NK-92 (cell line): ENCODE results near the gene PODXL.

Experiments
- DNase-seq: peaks from one replicate; lab custom pipeline; 2025; ENCODE audit not compliant: unreplicated experiment; lab: John Stamatoyannopoulos, UW

PODXL gene

DNA sequence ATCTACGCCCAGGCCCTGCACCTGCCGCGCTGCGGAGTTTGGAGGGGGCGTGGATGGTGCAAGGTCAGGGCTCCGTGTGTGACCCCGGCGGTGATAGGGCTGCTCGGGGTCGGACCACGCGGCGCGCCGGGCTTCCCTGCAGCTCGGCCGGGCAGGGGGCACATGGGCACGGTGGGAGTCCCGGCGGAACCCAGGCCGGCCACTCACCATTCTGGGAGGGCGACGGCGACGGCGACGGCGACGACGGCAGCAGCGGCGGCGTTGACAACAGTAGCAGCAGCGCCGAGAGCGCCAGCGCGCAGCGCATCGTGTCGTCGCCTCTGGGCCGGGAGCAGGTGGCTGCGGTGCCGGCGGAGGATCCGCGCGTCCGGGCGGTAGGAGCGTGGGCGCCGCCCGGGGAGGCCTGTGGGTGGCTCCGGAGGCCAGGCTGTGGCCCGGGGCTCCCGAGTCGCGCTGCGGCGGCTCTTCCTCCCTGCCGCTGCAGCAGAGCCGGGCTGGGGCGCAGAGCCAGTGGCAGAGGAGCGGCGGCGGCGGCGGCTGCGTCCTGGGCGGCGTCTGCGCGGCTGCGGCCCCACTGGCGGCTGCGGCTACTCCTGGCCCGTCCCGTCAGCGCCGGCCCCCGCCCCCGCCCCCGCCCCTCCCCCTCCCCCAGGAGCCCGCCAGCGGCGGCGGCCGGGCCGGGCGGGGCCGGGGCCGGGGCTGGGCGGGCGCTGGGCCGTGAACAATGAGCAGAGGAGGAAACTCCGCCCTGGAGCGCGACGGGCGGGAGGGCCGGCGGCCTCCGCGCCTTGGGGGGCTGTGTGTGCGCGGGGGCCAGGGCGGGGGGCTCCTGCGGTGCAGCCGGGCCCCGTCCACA is at the start of gene PODXL:
Gene PODXL, minus strand, starts transcription at position 576 of the 856 bp plus-strand sequence. Its CDS starts 269 bp downstream, at position 307.
- DNase-seq, result no peak

DNA sequence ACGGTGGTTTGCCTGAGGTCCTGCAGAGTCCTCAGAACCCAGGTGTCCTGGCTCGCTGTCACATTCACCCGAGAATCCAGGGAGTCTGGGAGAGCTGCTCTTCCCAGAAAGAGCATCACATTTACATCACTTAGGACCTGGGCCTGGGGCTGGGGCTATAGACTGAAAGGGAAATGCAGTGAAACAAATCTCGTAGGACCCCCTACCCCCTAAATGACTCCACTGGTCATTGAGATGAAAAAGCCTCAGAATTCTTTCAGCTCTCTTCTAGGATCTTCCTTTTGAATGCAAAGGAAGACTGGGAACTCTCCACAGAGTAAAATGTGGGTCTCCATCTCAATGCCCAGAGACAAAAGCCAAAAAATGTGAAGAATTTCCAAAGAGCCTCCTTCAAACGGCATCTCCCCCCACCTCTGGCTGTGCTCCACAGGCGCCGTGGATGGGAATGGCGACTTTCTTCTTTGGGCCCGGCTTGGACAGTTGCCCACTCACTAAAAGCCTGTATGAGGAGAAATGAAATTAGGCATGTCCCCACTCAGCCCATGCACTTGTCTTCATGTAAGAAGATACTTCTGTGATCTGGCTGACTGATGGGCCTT is 49.0 kb upstream of the PODXL start:
- no peak for DNase-seq

DNA sequence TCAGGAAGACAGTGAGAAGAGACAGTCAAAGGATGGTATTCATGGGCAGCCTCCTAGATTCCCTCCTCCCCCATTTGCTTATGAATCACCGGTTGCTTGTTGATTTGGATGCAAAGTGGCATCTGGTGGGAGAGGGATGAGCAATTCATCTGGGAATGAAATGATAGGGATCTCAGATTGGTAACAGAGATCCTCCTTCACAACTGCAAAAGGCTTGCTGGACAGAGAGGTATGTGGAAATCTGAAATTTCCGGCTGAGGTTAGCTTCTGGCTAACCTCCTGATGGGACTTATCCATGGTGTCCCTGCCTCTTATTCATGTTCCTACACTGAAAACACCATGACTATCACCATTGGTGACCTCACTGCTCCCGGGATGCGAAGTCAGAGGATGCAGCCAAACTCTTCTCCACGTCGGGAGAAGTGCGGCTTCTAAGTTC is 48.4 kb upstream of the PODXL start:
- DNase-seq, result no peak

DNA sequence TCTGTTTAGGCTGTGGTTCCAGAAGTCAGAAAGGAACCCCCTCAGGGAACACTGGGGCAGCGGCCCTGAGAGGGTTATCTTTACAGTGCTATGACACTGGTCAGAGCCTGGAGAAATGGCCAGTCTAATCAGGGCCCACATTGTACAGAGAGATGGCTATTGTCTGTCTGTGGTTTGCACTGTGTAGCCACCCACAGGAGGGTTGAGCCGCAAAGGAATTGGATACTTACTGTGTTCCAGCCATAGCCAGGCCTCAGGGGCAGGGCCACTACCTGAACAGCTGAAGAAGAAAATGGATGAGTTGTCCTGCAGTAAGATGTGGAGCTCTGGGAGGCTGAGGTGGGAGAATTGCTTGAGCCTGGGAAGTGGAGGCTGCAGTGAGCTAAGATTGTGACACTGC is 47.5 kb upstream of the PODXL start:
- DNase-seq, result no peak

DNA sequence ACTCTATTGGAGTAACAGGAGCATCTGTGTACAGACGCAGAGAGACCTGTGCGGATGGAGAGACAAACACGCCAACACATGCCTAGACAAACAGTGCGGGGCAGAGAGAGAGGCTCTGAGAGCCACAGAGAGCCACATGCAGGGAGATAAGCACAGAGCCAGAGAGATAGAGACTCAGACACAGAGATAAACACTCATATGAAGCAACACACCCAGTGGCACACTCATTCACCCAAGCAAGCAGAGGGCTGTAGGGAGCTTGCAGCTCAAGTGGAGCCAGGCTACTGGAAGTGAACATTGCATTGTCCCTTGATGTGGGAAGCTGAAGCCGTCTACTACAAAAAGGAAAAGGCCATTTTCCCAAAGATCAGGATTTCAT is 46.6 kb upstream of the PODXL start:
- DNase-seq, result no peak

DNA sequence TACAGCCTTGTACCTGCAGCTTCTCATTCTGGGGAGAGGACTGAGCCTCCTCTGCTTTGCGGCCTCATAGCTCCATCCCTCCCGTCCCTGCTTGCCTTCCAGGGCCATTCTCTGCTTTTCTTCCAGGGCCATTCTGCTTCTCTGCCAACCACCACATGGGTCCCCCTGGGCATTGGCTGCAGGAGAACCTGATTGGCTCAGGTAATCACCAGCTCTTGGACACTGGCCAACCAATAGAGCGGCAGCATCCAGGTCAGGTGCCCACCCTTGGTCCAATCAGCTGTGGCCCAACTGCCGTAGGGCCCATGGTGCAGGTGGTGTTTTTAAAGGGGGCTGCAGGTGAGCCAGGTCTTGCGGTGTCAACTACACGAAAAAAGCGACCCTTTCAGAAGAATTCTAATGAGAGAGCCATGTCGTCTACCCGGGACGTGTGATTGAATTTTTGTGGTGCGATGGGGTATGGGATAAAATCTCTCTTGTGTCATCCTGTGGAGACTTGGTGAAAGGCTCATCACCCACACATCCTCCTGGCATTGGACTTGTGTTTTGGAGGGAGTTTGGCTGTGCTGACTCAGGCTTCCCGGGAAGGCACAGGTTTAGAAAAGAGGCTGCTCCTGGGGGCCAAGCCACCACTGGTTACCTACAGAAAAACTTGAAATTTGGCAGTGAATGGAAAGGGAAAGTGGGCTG is 46.0 kb upstream of the PODXL start:
- no peak for DNase-seq

DNA sequence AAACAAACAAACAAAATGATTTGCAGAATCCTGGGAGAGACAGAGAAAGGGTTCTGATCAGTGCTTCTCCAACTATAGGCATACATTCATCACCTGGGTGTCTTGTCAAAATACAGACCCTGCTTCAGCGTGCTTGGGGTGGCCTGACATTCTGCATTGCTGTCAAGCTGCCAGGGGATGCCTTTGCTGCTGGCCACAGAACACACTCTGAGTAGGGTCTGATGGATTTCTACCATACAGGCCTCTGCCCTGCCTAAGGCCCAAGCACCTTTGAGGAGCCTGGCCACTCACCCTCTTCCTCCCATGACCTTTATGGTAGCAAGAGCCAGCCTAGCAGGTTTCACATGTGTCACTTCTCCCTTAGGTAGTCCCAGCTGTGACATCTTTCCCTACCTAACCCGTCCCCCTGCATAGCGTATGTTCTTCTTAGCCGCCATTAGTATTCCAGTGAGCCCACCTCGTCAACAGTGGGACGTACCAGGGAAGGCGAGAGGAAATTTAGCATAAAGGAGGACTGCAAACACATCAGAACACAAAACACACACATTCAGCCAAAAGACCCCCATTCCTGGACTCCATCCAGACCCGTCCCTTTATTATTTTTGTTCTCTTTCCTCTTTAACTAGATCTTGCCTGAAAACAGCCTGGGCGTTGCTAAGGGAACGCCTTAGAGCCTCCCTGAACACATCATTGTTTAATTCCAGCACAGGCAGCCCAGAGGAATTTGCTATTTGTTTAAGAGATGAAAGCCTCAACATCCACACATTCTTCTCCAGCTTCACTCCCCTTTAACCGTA is 43.9 kb upstream of the PODXL start:
- DNase-seq, result no peak

DNA sequence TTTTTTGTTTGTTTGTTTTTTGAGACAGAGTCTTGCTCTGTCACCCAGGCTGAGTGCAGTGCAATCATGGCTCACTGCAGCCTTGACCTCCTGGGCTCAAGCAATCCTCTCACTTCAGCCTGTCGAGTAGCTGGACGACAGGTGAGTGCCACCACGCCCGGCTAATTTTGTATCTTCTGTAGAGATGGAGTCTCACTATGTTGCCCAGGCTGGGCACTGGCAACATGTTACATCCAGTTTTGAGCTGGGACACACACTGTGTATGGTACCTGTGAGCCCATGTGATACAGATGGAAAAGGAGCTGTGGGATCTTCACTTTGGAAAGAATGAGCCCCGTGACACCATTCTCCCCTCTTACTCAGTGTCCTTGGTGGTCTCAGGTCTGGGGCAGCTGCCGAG is 40.4 kb upstream of the PODXL start:
- DNase-seq, result no peak

DNA sequence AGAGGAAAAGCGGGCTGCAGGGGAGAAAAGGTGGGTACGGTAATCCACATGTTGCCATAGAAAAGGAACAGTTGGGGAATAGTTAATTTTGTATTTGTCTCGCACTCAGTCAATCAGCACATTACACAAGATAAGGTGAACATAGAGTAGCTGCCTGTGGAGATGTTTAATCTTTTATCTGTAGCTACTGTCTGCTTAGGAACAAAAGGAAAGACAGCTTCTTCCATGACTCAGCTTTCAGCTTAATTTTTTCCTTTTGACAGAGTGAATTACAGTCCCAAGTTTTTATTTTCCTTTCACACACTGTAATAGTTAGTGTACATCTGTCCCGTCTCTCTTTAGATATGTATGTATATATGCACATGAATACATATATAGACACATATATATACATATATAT is 39.3 kb upstream of the PODXL start:
- no peak for DNase-seq

DNA sequence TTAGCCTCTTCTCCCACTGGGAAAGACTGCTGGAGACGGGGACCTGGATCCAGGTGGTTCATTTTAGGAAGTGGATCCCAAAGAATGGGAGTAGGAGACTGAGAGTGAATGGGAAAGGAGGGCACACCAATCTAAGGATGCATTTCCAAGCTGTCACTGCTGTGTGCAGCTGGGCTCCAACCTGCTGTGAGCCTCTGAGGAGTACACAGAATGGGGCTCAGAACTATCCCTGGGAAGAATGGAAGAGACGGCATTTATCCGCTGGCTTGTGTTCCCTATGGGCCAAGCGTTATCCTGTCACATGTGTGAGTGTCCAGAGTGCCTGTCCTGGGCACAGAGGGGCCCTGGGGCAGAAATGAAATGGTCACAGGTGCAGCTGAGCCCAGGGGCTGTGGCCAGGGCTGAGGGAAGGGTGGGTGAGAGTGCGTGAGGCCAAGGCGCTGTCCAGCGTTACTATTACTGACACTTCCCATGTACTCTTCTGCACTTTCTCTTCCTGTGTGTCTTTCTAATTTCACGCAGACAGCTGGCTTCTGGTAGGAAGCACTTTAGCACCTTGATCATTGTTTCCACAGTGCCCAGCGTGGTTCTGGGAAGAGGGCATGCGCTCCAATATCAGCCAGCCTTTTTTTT is 35.4 kb upstream of the PODXL start:
- DNase-seq, result no peak

DNA sequence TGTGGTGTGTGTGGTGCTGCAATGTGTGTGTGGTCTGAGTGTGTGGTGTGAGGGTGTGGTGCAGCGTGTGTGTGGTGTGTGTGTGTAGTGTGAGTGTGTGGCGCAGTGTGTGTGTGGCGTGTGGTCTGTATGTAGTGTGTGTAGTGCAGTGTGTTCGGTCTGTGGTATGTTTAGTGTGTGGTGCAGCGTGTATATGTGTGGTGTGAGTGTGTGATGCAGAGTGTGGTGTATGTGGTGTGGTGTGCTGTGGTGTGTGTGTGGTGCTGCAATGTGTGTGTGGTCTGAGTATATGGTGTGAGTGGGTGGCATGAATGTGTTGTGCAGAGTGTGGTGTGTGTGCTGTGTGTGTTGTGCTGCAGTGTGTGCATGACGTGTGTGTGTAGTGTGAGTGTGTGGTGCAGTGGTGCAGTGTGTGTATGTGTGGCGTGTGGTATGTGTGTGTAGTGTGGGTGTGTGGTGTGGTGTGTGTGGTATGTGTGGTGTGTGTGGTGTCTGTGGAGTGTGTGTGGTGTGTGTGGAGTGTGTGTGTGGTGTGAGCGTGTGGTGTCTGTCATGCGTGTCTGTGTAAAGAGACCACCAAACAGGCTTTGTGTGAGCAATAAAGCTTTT is 31.0 kb upstream of the PODXL start:
- DNase-seq, result no peak

DNA sequence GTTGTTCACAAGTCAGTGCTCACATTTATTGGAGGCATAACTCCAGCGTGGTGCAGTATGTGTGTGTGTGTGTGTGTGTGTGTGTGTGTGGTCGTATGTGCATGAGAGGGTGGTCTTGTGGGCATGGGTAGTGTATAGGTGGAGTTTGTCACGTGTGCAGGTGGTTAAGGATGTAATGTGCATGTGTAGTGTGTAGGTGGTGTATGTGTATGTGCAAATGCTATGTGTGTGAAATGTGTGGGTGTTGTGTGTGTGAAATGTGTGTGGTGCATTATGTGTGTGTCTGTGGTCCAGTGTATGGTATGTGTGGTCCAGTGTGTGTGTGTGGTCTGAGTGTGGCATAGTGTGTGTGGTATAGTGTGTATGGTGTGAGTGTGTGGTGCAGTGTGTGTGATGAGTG is 30.3 kb upstream of the PODXL start:
- no peak for DNase-seq

DNA sequence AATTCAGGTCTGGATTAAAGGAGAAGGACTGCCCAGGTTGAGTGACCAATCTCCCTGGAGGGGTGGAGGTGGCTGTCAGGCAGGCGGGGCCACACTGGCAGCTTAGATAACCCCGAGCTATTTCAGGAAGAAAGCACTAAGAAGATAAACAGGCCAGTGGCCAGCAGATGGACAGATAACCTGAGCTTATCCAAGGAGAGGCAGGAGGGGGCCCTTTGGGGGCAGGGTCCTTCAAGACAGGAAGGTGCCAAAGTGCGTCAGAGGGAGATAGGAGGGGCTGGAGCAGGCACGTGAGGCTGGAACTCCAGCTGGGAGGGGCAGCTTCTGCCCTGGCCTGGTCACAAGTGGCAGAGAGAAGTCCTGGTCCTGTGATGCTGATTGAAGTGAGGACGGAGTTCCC is 29.8 kb upstream of the PODXL start:
- no peak for DNase-seq

DNA sequence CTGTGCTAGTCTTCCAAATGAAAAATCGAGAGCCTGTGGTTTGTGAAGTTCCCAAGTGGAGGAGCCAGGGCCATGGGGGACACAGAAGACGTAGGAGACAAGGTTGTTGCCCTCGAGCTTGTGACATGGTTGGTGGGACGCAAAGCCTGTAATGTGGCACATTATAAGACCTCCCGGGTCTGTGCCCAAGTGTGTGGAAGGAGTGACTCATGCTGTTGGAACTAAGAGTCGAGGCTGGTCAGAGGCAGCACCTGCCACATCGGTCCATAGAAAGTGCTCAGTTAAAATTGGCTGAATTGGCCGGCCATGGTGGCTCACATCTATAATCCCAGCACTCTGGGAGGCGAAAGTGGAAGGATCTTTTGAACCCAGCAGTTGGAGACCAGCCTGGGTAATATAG is 27.0 kb upstream of the PODXL start:
- DNase-seq, result no peak

DNA sequence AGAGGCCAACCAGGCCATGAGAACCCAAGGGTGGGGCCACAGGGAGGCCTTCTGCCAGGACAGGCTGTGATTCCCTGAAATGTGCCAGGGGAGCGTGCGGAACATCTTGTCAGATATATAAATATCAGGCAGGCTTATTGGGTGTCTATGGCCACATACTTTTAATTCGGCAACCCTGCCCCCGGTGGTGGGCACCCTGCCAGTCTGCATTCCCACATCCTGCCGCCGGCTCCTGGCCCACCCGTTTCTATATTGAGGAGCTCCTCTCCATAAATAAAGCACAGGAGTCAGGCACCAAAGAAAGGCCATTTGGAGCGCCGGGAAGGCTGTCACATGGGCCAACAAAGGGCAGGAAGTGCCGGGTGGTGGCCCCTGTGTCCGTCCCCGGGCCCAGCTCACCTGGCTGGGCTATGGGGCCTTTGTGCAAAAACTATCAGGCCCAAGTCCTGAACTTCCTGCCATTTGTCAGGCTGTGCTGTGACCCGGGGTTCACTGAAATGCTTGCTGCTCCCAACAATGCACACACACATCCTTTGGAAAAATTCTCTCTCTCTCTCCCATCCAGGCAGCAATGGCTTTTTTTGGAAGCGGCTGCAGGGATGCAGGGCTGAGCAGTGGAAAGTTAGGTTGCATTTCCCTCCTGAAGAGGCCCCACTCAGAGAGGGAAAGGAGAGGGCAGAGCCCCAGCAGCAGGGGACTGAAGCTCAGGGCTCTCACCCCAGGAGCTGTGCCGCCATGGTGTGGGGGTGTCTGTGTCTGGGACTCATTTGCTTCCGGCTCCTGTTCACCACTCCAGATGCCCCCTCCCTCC is 25.0 kb upstream of the PODXL start:
- no peak for DNase-seq

DNA sequence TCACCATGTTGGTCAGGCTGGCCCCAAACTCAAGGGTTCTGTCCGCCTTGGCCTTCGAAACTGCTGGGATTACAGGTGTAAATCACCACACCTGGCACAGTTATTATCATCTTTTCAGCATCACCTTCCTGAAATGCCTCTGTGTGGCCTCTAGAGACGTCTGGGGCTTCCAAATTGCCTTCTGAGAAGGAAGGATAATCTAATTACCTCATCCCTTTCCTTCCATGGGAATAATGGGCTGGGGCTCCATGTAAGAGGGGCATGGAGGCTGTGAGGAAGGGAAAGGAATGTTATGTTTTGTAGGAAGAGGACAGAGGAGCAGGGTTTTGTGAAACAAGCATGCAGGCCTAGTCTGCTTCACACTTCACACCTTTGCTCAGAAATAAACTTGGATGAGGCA is 22.2 kb upstream of the PODXL start:
- no peak for DNase-seq

DNA sequence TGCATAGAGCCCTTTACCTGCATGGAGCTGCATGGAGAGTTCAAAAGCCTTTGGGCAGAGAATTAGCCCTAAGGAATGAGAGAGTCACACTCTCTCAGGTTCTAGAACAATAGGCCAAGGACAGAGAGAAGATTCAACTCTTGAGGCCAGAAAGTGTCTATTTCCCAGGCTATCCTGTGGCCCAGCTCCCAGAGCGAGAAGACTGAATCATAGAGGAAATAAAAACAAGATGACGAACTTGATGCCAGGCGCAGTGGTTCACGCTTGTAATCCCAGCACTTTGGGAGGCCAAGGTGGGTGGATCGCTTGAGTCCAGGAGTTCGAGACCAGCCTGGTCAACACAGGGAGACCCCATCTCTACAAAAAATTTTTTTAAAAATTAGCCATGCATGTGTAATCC is 18.3 kb upstream of the PODXL start:
- no peak for DNase-seq

DNA sequence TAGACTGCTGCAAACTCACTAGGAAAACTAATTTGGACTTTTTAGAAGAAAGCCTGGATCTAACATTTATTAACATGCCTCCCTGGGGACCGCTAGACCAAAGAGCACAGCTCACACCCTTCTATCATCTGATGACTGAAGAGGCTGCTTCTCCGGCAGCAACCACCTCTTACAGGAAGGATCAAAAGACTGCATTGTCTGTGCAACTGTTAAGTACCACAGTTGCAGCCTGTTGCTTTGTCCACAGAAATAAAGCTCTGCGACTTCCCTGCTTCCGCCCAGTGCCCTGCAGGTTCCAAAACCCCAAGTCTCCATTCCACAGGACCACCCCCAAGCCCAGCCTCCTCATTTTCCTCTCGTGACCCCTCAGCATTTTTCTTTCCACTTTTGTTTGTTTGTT is 14.0 kb upstream of the PODXL start:
- DNase-seq, result no peak

DNA sequence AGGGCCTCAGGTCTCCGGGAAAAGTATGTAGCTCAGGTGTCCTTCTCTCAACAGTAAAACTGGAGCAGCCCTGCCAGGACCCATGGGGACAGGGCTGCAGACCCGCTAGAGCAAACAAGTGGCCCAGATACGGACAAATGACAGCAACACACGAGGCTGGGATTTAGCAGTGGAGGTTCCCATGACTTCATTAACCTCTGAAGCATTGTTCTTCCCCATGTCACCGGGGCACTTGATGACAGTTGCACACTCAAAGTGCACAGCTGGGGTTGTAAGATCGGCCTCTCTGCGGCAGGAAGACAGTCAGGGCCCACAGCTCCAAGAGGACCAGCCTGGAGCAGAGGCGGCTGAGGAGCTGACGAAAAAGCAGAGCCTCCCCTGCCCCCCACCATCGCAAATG is 12.5 kb upstream of the PODXL start:
- DNase-seq, result no peak

DNA sequence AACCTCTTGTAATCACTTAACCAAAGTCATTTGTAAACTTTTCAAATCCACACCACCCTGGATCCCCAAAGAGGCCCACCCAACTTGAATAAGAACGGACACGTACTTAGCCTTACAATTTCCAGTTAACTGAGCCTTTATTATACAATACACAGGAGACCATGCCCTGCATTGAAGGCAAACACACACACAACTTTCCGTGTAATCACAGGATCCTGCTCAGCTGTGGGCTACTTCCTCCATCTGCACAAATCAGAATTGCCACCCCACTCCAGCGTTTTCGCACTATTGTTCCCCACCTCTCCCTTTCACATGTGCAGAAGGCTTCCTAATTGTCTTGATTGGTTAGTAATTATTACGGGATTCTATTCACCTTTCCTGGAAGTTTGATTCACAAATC is 12.1 kb upstream of the PODXL start:
- no peak for DNase-seq
